Esophagus muscularis mucosa (tissue), 4 donors: ENCODE results near the gene CPSF4L. TPM values are rescaled to one million over a fixed set of nuclear protein-coding genes. Genes with fewer than 3 reads are reported as not detected.
A peak's percentile ranks its signal among the peaks of the same experiment; 100 is the strongest.
"Not testable (repeated sequence)": the region's sequence is repeated elsewhere in the genome, so short reads cannot be mapped to it uniquely, and the experiment has no call there.

Source experiments
- DNase-seq: peaks from one replicate; pipeline ENCODE4 v3.0.0-alpha.2; 2017; ENCODE audit errors: extremely low spot score
- H3K27ac ChIP-seq, 4 donors: fragments of 200-600 bp; sonication (generic); replicated peaks in 1 of 4; 1 replicate in 3 of 4; 2 replicates in 1 of 4; pipeline ENCODE4 v1.5.1; 2016 to 2019; ENCODE audit warnings: mild to moderate bottlenecking in 1 of 4
- H3K27me3 ChIP-seq, 4 donors: fragments of 200-600 bp; sonication (generic); one replicate each; pipeline versions ENCODE4 v1.5.1 to v1.6.0; 2016 to 2019
- H3K36me3 ChIP-seq, 4 donors: fragments of 200-600 bp; sonication (generic); one replicate each; pipeline ENCODE4 v1.5.1; 2016 to 2019
- H3K4me1 ChIP-seq, 4 donors: fragments of 200-600 bp; sonication (generic); one replicate each; pipeline ENCODE4 v1.5.1; 2016 to 2019
- H3K4me3 ChIP-seq, 4 donors: fragments of 200-600 bp; sonication (generic); 1 replicate in 2 of 4; 2 replicates in 2 of 4; pipeline ENCODE4 v1.5.1; 2016 to 2019; ENCODE audit warnings: mild to moderate bottlenecking in 4 of 4, moderate library complexity in 1 of 4
- H3K9me3 ChIP-seq, 4 donors: fragments of 200-600 bp; sonication (generic); 1 replicate in 3 of 4; 2 replicates in 1 of 4; pipeline ENCODE4 v1.5.1; 2016 to 2019
- EP300 ChIP-seq: sonication (generic); formaldehyde crosslinking; IDR thresholded peaks from one replicate; pipeline ENCODE4 v1.6.1; 2017; ENCODE audit warnings: antibody characterized with exemption
- POLR2A ChIP-seq: fragments of 450-650 bp; IDR thresholded peaks from one replicate; pipeline ENCODE4 v1.6.1; 2017; ENCODE audit warnings: antibody characterized with exemption, moderate library complexity, mild to moderate bottlenecking, low read depth
- POLR2AphosphoS5 ChIP-seq, 2 donors: sonication (generic); formaldehyde crosslinking; IDR thresholded peaks; one replicate each; pipeline ENCODE4 v1.6.1; 2017; ENCODE audit warnings: antibody characterized with exemption in 2 of 2
- WGBS: methylation state at CpG from one replicate; pipeline ENCODE4 v1.1.5; 2018; 5-methylcytosine and 5-hydroxymethylcytosine counted together
- intact Hi-C: fragments of 100-400 bp; cut with DNase I; formaldehyde crosslinking; loops from one replicate; pipeline ENCODE4 v1.15.1; 2023
- total RNA-seq, 4 donors: library from RNA; depleted of rRNA; stranded (reverse); fragments of >200 nt; gene quantifications; one replicate each; pipeline versions ENCODE4 v1.1.0 to v1.2.1, GENCODE V29; 2016
- TF ChIP-seq, protein P1 (sequence below), 3 experiments: fragments of 200-600 bp in 2 of 3; fragments of 450-650 bp in 1 of 3; sonication (generic) in 2 of 3; IDR thresholded peaks; one replicate each; pipeline ENCODE4 v1.5.1; 2017 to 2019; ENCODE audit warnings: antibody characterized with exemption in 3 of 3, mild to moderate bottlenecking in 2 of 3, moderate library complexity in 1 of 3

CPSF4L gene
- total RNA-seq, 4 donors from 2014 or later = not detected

DNA sequence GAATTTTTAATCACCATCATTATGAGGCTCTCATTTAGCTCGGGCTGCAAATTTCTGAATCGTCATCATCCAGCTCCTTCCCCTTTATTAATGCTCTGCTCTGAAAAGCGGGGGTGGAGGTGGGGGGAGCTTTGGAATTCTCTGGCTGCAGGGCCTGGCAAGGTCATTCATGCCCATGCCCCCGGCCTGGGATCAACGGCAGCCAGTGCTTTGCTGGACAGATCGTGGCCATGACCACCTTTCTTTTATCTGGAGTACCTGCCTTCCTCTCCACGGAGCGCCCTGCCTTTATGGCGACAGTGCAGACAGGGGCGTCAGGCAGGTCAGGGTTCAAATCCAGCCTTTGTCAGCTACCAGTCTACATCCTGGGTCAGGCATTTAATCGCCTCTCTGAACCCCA, 5.1 kb upstream of the CPSF4L start:
- no peaks in the 10 kb centered on the region for H3K36me3 ChIP-seq
- H3K4me1 ChIP-seq = peaks cover 0 to 15% (median 4%) of the 10 kb centered on the region in 4 donors
- intact Hi-C loops = no loop called here
- TF ChIP-seq, protein P1, sequence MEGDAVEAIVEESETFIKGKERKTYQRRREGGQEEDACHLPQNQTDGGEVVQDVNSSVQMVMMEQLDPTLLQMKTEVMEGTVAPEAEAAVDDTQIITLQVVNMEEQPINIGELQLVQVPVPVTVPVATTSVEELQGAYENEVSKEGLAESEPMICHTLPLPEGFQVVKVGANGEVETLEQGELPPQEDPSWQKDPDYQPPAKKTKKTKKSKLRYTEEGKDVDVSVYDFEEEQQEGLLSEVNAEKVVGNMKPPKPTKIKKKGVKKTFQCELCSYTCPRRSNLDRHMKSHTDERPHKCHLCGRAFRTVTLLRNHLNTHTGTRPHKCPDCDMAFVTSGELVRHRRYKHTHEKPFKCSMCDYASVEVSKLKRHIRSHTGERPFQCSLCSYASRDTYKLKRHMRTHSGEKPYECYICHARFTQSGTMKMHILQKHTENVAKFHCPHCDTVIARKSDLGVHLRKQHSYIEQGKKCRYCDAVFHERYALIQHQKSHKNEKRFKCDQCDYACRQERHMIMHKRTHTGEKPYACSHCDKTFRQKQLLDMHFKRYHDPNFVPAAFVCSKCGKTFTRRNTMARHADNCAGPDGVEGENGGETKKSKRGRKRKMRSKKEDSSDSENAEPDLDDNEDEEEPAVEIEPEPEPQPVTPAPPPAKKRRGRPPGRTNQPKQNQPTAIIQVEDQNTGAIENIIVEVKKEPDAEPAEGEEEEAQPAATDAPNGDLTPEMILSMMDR (IDR thresholded peaks at IDR 0.05) = no peak
- TF ChIP-seq POLR2A (no peak), POLR2AphosphoS5 (IDR thresholded peaks at IDR 0.05) (no peak), EP300 (no peak)
- no peak overlapping the region for H3K27ac ChIP-seq
- no peak overlapping the region for H3K4me3 ChIP-seq
- DNase-seq = no peak
- no peaks in the 10 kb centered on the region for H3K9me3 ChIP-seq
- H3K27me3 ChIP-seq = no peaks in the 10 kb centered on the region
- 92% methylated on average over 10 of the region's 11 CpGs for WGBS

GRCh38 chr17:73265646-73266640, 4.3 kb upstream of the CPSF4L start:
- H3K27ac ChIP-seq = no peak overlapping the region
- TF ChIP-seq EP300 = no peak
- no peak for TF ChIP-seq POLR2AphosphoS5 (IDR thresholded peaks at IDR 0.05)
- TF ChIP-seq POLR2A = no peak
- TF ChIP-seq, protein P1 (IDR thresholded peaks at IDR 0.05) = no peak
- no peaks in the 10 kb centered on the region for H3K27me3 ChIP-seq
- H3K9me3 ChIP-seq = no peaks in the 10 kb centered on the region
- H3K4me3 ChIP-seq = no peak overlapping the region
- WGBS = 93% methylated on average over 23 of the region's 24 CpGs
- no peak for DNase-seq
- H3K36me3 ChIP-seq = no peaks in the 10 kb centered on the region
- intact Hi-C loops = no loop called here
- peaks cover 0 to 17% (median 4%) of the 10 kb centered on the region in 4 donors for H3K4me1 ChIP-seq

DNA sequence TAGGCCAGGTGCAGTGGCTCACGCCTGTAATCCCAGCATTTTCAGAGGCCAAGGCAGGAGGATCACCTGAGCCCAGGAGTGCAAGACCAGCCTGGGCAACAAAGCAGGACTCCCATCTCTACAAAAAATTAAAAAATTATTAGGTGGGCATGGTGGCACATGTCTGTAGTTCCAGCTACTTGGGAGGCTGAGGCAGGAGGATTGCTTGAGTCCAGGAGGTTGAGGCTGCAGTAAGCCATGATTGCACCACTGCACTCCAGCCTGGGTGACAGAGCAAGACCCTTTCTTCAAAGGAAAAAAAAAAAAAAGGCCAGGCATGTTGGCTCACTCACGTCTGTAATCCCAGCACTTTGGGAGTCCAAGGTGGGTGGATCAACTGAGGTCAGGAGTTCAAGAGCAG, 2.8 kb upstream of the CPSF4L start:
- H3K4me3 ChIP-seq, H3K9me3 ChIP-seq, H3K27me3 ChIP-seq, intact Hi-C loops, H3K27ac ChIP-seq, H3K36me3 ChIP-seq, DNase-seq: not testable (repeated sequence)
- peaks cover 0 to 17% (median 4%) of the 10 kb centered on the region in 4 donors for H3K4me1 ChIP-seq
- 90% methylated on average over 2 of the region's 2 CpGs for WGBS

DNA sequence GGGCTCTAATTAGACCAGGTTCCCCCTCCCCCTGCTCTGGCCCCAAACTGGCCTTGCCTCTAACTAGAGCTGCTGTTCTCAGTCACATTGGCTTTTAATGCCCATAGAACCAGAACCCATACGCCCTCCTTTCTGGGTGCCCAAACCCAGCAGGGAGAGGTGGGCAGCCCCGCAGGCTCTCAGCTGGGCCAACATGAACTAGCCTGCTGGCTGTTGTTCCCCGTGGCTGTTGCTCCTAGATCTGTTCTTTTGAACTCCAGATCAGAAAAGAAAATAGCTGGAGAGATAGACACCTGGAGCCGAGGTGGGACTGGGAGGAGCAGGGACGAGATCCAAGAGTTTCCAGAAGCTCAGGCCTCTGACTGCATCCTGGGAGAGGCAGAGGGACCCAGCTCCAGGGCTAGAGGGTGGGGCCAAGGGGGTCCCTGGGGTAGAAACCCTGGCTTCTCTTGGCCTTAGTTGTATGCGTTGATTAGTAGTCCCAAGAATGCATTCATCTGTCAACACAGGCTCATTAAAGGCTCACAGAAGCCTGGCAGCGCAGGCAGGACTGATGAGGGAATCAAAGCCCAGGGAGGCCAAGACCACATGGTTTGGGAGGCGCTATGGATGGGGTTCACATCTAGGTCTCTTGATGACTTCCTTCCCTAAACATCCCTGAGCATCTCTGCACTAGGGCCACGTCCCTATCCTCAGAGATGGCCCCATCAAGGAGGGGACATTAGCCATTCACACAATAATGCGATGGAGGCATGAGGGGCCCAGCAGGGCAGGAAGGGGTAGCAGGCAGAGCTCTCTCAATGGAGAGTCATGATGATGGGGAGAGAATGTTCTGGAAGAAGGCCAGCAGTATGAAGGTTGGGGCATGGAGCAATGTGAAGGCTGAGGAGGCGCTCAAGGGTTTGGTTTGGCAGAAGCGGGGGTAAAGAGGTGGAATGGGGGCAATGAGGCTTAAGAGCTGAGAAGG, 1.3 kb upstream of the CPSF4L start:
- Histone ChIP-seq H3K36me3 (no peaks in the 10 kb centered on the region), H3K4me1 (peaks cover 0 to 17% (median 4%) of the 10 kb centered on the region in 4 donors), H3K27ac (peak overlapping the region in 2 of 4 donors; percentile 22 to 37), H3K27me3 (no peaks in the 10 kb centered on the region), H3K4me3 (no peak overlapping the region), H3K9me3 (no peaks in the 10 kb centered on the region)
- no peak for DNase-seq
- 77% methylated on average over 12 of the region's 12 CpGs for WGBS
- intact Hi-C loops = no loop called here
- TF ChIP-seq EP300 = no peak

GRCh38 chr17:73261952-73262675, 434 bp upstream of the CPSF4L start:
- Histone ChIP-seq H3K36me3 (no peaks in the 10 kb centered on the region), H3K9me3 (no peaks in the 10 kb centered on the region), H3K27ac (peak overlapping the region in 2 of 4 donors; percentile 30 to 48), H3K4me1 (peaks cover 3 to 24% (median 10%) of the 10 kb centered on the region in 4 donors), H3K27me3 (no peaks in the 10 kb centered on the region), H3K4me3 (no peak overlapping the region)
- intact Hi-C loops = no loop called here
- 79% methylated on average over 16 of the region's 19 CpGs for WGBS
- no peak for TF ChIP-seq POLR2AphosphoS5 (IDR thresholded peaks at IDR 0.05)
- DNase-seq = no peak
